B cell (primary cell): ENCODE data around the gene XPA. TPM values are rescaled to one million over a fixed set of nuclear protein-coding genes. Genes with fewer than 3 reads are reported as not detected.

Experiments
- ATAC-seq: fragments of 200-7000 bp; cut with Tn5 transposase; one replicate; pipeline ENCODE4 v1.10.0; 2021; ENCODE audit warnings: low read depth, mild to moderate bottlenecking, moderate number of reproducible peaks, moderate library complexity
- CTCF ChIA-PET: fragments of 350-600 bp; sonication (Branson Sonifier 250); formaldehyde crosslinking; loops from one replicate; lab custom pipeline; 2021; ENCODE audit warnings: antibody characterized with exemption, inconsistent platforms; lab: Charles Lee
- POLR2A ChIA-PET: fragments of 350-600 bp; sonication (Branson Sonifier 250); formaldehyde crosslinking; loops from one replicate; lab custom pipeline; 2021; ENCODE audit warnings: antibody characterized with exemption; lab: Charles Lee
- DNase-seq: peaks from one replicate; pipeline ENCODE4 v3.0.0; 2013
- H2AFZ ChIP-seq: 2 replicates; pipeline ENCODE4 v1.6.1; 2012; ENCODE audit warnings: mild to moderate bottlenecking, low read depth, low read length; ENCODE audit not compliant: insufficient read depth, poor library complexity, severe bottlenecking
- H3K27ac ChIP-seq, 2 donors: 1 replicate in 1 of 2; 2 replicates in 1 of 2; pipeline ENCODE4 v1.5.1; 2012 to 2013; ENCODE audit warnings: low read length in 2 of 2, mild to moderate bottlenecking in 2 of 2, moderate library complexity in 1 of 2
- H3K27me3 ChIP-seq, 4 experiments: fragments of 200-600 bp in 1 of 4; sonication (generic) in 1 of 4; replicated peaks in 1 of 4; 1 replicate in 2 of 4; 2 replicates in 2 of 4; pipeline versions ENCODE4 v1.6.1 to v1.7.0; 2013 to 2016; ENCODE audit warnings: low read length in 3 of 4, mild to moderate bottlenecking in 2 of 4, mixed read lengths in 1 of 4, moderate library complexity in 1 of 4; ENCODE audit not compliant: insufficient read depth in 4 of 4, control insufficient read depth in 3 of 4; ENCODE audit errors: control extremely low read depth in 1 of 4
- H3K36me3 ChIP-seq, 2 experiments: replicated peaks in 1 of 2; 1 replicate in 1 of 2; 2 replicates in 1 of 2; pipeline versions ENCODE4 v1.6.1 to v1.7.1; 2013; ENCODE audit warnings: low read length in 1 of 2; ENCODE audit not compliant: insufficient read depth in 2 of 2, control insufficient read depth in 1 of 2; ENCODE audit errors: control extremely low read depth in 1 of 2, extremely low read depth in 1 of 2
- H3K4me1 ChIP-seq, 2 donors: fragments of 200-600 bp in 1 of 2; sonication (generic) in 1 of 2; 1 replicate in 1 of 2; 2 replicates in 1 of 2; pipeline versions ENCODE4 v1.5.1 to v1.6.1; 2013 to 2017; ENCODE audit warnings: low read length in 2 of 2; ENCODE audit not compliant: control insufficient read depth in 2 of 2, insufficient read depth in 2 of 2
- H3K4me2 ChIP-seq: replicated peaks from 2 replicates; pipeline ENCODE3; 2012; ENCODE audit warnings: mild to moderate bottlenecking, low read depth, low read length; ENCODE audit not compliant: poor library complexity, severe bottlenecking
- H3K4me3 ChIP-seq, 5 experiments: fragments of 200-600 bp in 1 of 5; sonication (generic) in 1 of 5; 1 replicate in 3 of 5; 2 replicates in 2 of 5; pipeline versions ENCODE4 v1.5.1 to v1.7.0; 2011 to 2016; ENCODE audit warnings: low read length in 4 of 5, mild to moderate bottlenecking in 4 of 5, low read depth in 2 of 5, control low read depth in 1 of 5, moderate library complexity in 1 of 5; ENCODE audit not compliant: insufficient read depth in 1 of 5; ENCODE audit errors: control extremely low read depth in 1 of 5, extremely low read depth in 1 of 5
- H3K79me2 ChIP-seq: fragments of 200-600 bp; sonication (generic); one replicate; pipeline ENCODE4 v1.6.0; 2016; ENCODE audit warnings: low read length; ENCODE audit not compliant: control insufficient read depth, insufficient read depth
- H3K9ac ChIP-seq: fragments of 200-600 bp; sonication (generic); 2 replicates; pipeline ENCODE4 v1.6.1; 2017; ENCODE audit warnings: mild to moderate bottlenecking, low read length, moderate library complexity
- H3K9me3 ChIP-seq, 3 donors: one replicate each; pipeline versions ENCODE4 v1.6.1 to v1.7.1; 2013; ENCODE audit warnings: low read length in 2 of 3; ENCODE audit not compliant: control insufficient read depth in 2 of 3, insufficient read depth in 1 of 3; ENCODE audit errors: control extremely low read depth in 1 of 3
- H4K20me1 ChIP-seq: 2 replicates; pipeline ENCODE4 v1.6.0; 2012; ENCODE audit warnings: mild to moderate bottlenecking, low read length; ENCODE audit not compliant: insufficient read depth, control insufficient read depth, poor library complexity, severe bottlenecking
- H3K27ac Mint-ChIP-seq: one replicate; pipeline ENCODE4 v1.8.0; 2021; ENCODE audit warnings: mixed read lengths
- H3K27me3 Mint-ChIP-seq: one replicate; pipeline ENCODE4 v1.8.0; 2021; ENCODE audit warnings: mixed read lengths
- H3K4me1 Mint-ChIP-seq: one replicate; pipeline ENCODE4 v1.8.0; 2021; ENCODE audit warnings: mixed read lengths
- H3K4me3 Mint-ChIP-seq: one replicate; pipeline ENCODE4 v1.8.0; 2021; ENCODE audit warnings: mixed read lengths
- H3K9me3 Mint-ChIP-seq: one replicate; pipeline ENCODE4 v1.8.0; 2022; ENCODE audit warnings: mixed read lengths; ENCODE audit not compliant: insufficient read depth
- CTCF ChIP-seq: fragments of 200-600 bp; IDR thresholded peaks from one replicate; pipeline ENCODE4 v1.8.0; 2022; ENCODE audit warnings: antibody characterized with exemption, mild to moderate bottlenecking
- EZH2 ChIP-seq: IDR thresholded peaks from 2 replicates; pipeline ENCODE4 v1.6.1; 2012; ENCODE audit warnings: borderline replicate concordance, low read depth, mild to moderate bottlenecking, moderate library complexity, low read length; ENCODE audit not compliant: insufficient read depth, poor library complexity, severe bottlenecking
- WGBS: methylation state at CpG from one replicate; pipeline ENCODE4 v1.1.5; 2013; ENCODE audit warnings: missing lambda C conversion rate; ENCODE audit not compliant: insufficient coverage; 5-methylcytosine and 5-hydroxymethylcytosine counted together
- intact Hi-C: fragments of 100-400 bp; cut with micrococcal nuclease; formaldehyde crosslinking; loops from one replicate; pipeline ENCODE4 v1.10.0; 2022
- polyA plus RNA-seq: library from polyadenylated mRNA; depleted of rRNA; stranded (reverse); fragments of >200 nt; gene quantifications from 2 replicates; pipeline ENCODE4 v1.2.3, GENCODE V29; 2012
- total RNA-seq, 2 donors: library from RNA; stranded (reverse); fragments of 120-200 nt in 1 of 2; gene quantifications; 1 replicate in 1 of 2; 2 replicates in 1 of 2; pipeline versions ENCODE4 v1.2.3 to v1.2.4, GENCODE V29; 2013 to 2022

Gene XPA
- total and polyA plus RNA-seq, 2 donors (not counting 1 experiment from before 2014, with no cell fraction given) = 3.8 to 21.3 TPM

- CTCF ChIA-PET = interaction anchor here (1.5 to 3.0 kb wide), 2 partner anchors 13 to 191 kb away, joined by 3 to 18 read pairs; partner anchors contain the start of gene XPA
- H3K36me3 ChIP-seq = no peaks in the 10 kb centered on the region
- peak overlapping the region; percentile 22 for H3K4me2 ChIP-seq
- Mint-ChIP-seq H3K27ac (no peak overlapping the region), H3K27me3 (peaks cover 53% of the 10 kb centered on the region), H3K4me1 (peaks cover 6% of the 10 kb centered on the region), H3K9me3 (no peaks in the 10 kb centered on the region), H3K4me3 (no peak overlapping the region)
- no peaks in the 10 kb centered on the region for H3K79me2 ChIP-seq
- no peak for TF ChIP-seq EZH2
- peak; percentile 89 for TF ChIP-seq CTCF
- intact Hi-C loops = loop anchor here (1.0 to 10.0 kb wide), 5 partner anchors 94 to 552 kb away; no protein-coding TSS in a partner anchor
- no peaks in the 10 kb centered on the region for H3K9me3 ChIP-seq
- peak; percentile 91 for ATAC-seq
- DNase-seq = peak; percentile 78
- no peak overlapping the region for H2AFZ ChIP-seq
- no peak overlapping the region for H3K9ac ChIP-seq
- H3K27ac ChIP-seq = no peak overlapping the region
- H3K27me3 ChIP-seq = peaks cover 0 to 28% (median 7%) of the 10 kb centered on the region in 4 experiments
- H3K4me1 ChIP-seq = peaks cover 4 to 5% of the 10 kb centered on the region in 2 donors
- POLR2A ChIA-PET = no interaction called here
- 26% methylated on average over 4 of the region's 9 CpGs for WGBS
- no peaks in the 10 kb centered on the region for H4K20me1 ChIP-seq
- no peak overlapping the region for H3K4me3 ChIP-seq
These were observed 13.4 kb upstream of the XPA start for GRCh38 chr9:97710356-97711222.

- ChIA-PET CTCF (interaction anchor here (0.7 to 1.7 kb wide), 3 partner anchors 9 to 557 kb away, joined by 3 to 5 read pairs (median 3); no protein-coding TSS in a partner anchor), POLR2A (no interaction called here)
- 100% methylated on average over 1 of the region's 2 CpGs for WGBS
- Histone ChIP-seq H3K4me2 (no peak overlapping the region), H2AFZ (no peak overlapping the region), H3K4me1 (peaks cover 6 to 9% of the 10 kb centered on the region in 2 donors), H3K36me3 (no peaks in the 10 kb centered on the region), H3K27me3 (peaks cover 0 to 21% (median 5%) of the 10 kb centered on the region in 4 experiments), H3K9ac (no peak overlapping the region), H3K4me3 (no peak overlapping the region), H3K79me2 (no peaks in the 10 kb centered on the region), H3K9me3 (peaks cover 0 to 1% (median 0%) of the 10 kb centered on the region in 3 donors), H4K20me1 (no peaks in the 10 kb centered on the region), H3K27ac (no peak overlapping the region)
- no peak for TF ChIP-seq EZH2
- TF ChIP-seq CTCF = no peak
- intact Hi-C loops = no loop called here
- H3K27me3 Mint-ChIP-seq = peaks cover 44% of the 10 kb centered on the region
- DNase-seq = no peak
- no peak overlapping the region for H3K4me3 Mint-ChIP-seq
- no peak overlapping the region for H3K27ac Mint-ChIP-seq
- H3K9me3 Mint-ChIP-seq = no peaks in the 10 kb centered on the region
- ATAC-seq = no peak
- peaks cover 9% of the 10 kb centered on the region for H3K4me1 Mint-ChIP-seq
These were observed 9.1 kb upstream of the XPA start for GRCh38 chr9:97706246-97706645.
